Measurements from ENCODE around the gene APC. TPM values are rescaled to one million over a fixed set of nuclear protein-coding genes. Genes with fewer than 3 reads are reported as not detected.
"Not testable (repeated sequence)": the region's sequence is repeated elsewhere in the genome, so short reads cannot be mapped to it uniquely, and the experiment has no call there.

Gene APC
- total RNA-seq, 1 donor from 2014 or later: 20.4 TPM

GRCh38 chr5:112885001-112885400 lies 147.3 kb downstream of the APC start:
- no peak overlapping the region for H3K27ac Mint-ChIP-seq

GRCh38 chr5:112886975-112887374 lies 149.3 kb downstream of the APC start:
- intact Hi-C loops (cut with micrococcal nuclease): no loop called here
- peak overlapping the region; percentile 66 for H3K27ac Mint-ChIP-seq
- peak; percentile 71 for DNase-seq
- no peaks in the 10 kb centered on the region for H3K27me3 Mint-ChIP-seq
- no peaks in the 10 kb centered on the region for H3K9me3 Mint-ChIP-seq
- peaks cover 47% of the 10 kb centered on the region for H3K36me3 Mint-ChIP-seq (ENCODE audit: low read depth)
- H3K4me3 Mint-ChIP-seq: peak overlapping the region; percentile 56
- H3K4me1 Mint-ChIP-seq: peaks cover 25% of the 10 kb centered on the region

More at GRCh38 chr5:112885001-112885400, 147.3 kb downstream of the APC start:
- H3K4me3 Mint-ChIP-seq: no peak overlapping the region
- intact Hi-C loops (cut with micrococcal nuclease): no loop called here
- H3K4me1 Mint-ChIP-seq: peaks cover 25% of the 10 kb centered on the region
- H3K27me3 Mint-ChIP-seq: no peaks in the 10 kb centered on the region
- no peak for DNase-seq
- H3K9me3 Mint-ChIP-seq: no peaks in the 10 kb centered on the region
- peaks cover 49% of the 10 kb centered on the region for H3K36me3 Mint-ChIP-seq (ENCODE audit: low read depth)

- intact Hi-C loops (cut with micrococcal nuclease); H3K27me3 Mint-ChIP-seq; H3K4me3 Mint-ChIP-seq; DNase-seq; H3K27ac Mint-ChIP-seq; H3K9me3 Mint-ChIP-seq: not testable (repeated sequence)
- Mint-ChIP-seq H3K36me3 (ENCODE audit: low read depth) (peaks cover 45% of the 10 kb centered on the region), H3K4me1 (peaks cover 23% of the 10 kb centered on the region)
These were observed 154.4 kb downstream of the APC start for GRCh38 chr5:112892066-112892465.

- intact Hi-C loops (cut with micrococcal nuclease): no loop called here
- Mint-ChIP-seq H3K4me3 (no peak overlapping the region), H3K36me3 (ENCODE audit: low read depth) (peaks cover 45% of the 10 kb centered on the region), H3K27ac (no peak overlapping the region), H3K9me3 (no peaks in the 10 kb centered on the region), H3K4me1 (peaks cover 17% of the 10 kb centered on the region), H3K27me3 (no peaks in the 10 kb centered on the region)
- no peak for DNase-seq
These were observed 155.1 kb downstream of the APC start for GRCh38 chr5:112892776-112893175.

- Mint-ChIP-seq H3K4me3 (no peak overlapping the region), H3K36me3 (ENCODE audit: low read depth) (peaks cover 51% of the 10 kb centered on the region), H3K9me3 (no peaks in the 10 kb centered on the region), H3K4me1 (peaks cover 11% of the 10 kb centered on the region), H3K27ac (peak overlapping the region; percentile 51), H3K27me3 (no peaks in the 10 kb centered on the region)
- intact Hi-C loops (cut with micrococcal nuclease): no loop called here
- no peak for DNase-seq
These were observed 158.0 kb downstream of the APC start for GRCh38 chr5:112895682-112896081.

Other genes with a start within 250 kb of the APC start
- 67.4 and 74.3 TPM in 2 replicates for gene SRP19, start 123.4 kb downstream of the APC start, total RNA-seq
- 74.4 and 75.3 TPM in 2 replicates for gene REEP5, start 184.3 kb downstream of the APC start, total RNA-seq
- gene DCP2, start 238.9 kb downstream of the APC start, total RNA-seq: 73.6 and 78.8 TPM in 2 replicates